Fibroblast of villous mesenchyme (primary cell): ENCODE measurements around the gene PLCD4. TPM values are rescaled to one million over a fixed set of nuclear protein-coding genes. Genes with fewer than 3 reads are reported as not detected.

Experiments
- DNase-seq: peaks from one replicate; pipeline ENCODE4 v3.0.0-alpha.2; 2010; ENCODE audit warnings: low read depth
- H3K4me3 ChIP-seq: 2 replicates; pipeline ENCODE4 v1.5.1; 2011; ENCODE audit warnings: low read depth, mild to moderate bottlenecking, low read length
- CTCF ChIP-seq: IDR thresholded peaks from 2 replicates; pipeline ENCODE4 v1.5.1; 2012; ENCODE audit warnings: low read depth, mild to moderate bottlenecking, low read length; ENCODE audit not compliant: insufficient read depth
- total RNA-seq: library from RNA; depleted of rRNA; stranded (reverse); fragments of >200 nt; gene quantifications from 2 replicates; pipeline ENCODE4 v1.2.3, GENCODE V29; 2012

Gene PLCD4
- total RNA-seq, 1 donor: 2.2 TPM

GRCh38 chr2:218631837-218632236 is 24.1 kb downstream of the PLCD4 start:
- no peak for DNase-seq
- no peak overlapping the region for H3K4me3 ChIP-seq
- no peak for TF ChIP-seq CTCF

GRCh38 chr2:218635719-218636118 is 28.0 kb downstream of the PLCD4 start:
- no peak for TF ChIP-seq CTCF
- no peak overlapping the region for H3K4me3 ChIP-seq
- no peak for DNase-seq

- no peak for TF ChIP-seq CTCF
- H3K4me3 ChIP-seq: no peak overlapping the region
- no peak for DNase-seq
These were observed 30.7 kb downstream of the PLCD4 start for GRCh38 chr2:218638372-218638771.

DNA sequence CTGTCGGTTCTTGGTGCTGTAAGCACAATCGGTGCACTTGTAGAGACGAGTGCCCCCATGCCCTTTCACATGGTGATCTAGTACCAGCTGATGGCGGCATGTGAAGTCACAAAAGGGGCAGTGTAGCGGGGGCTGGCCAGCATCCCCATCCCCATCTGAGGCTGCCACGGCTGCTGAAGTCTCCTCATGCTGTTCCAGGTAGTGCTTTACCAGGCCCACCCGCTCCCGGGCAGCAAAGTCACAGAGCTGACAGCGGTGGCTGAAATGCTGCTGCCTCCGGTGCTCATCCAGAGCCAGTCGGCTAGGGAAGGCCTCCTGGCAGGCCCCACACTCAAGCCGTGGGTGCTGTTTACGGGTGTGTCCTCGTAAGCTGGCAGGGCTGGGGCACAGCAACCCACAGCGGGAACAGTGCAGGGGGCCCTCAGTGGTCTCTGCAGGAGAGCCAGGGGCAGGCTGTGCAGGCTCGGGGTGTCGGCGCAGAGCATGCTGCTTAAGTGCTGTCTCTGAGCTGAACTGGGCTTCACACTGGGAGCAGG is 34.5 kb downstream of the PLCD4 start:
- TF ChIP-seq CTCF: no peak
- H3K4me3 ChIP-seq: no peak overlapping the region
- no peak for DNase-seq

DNA sequence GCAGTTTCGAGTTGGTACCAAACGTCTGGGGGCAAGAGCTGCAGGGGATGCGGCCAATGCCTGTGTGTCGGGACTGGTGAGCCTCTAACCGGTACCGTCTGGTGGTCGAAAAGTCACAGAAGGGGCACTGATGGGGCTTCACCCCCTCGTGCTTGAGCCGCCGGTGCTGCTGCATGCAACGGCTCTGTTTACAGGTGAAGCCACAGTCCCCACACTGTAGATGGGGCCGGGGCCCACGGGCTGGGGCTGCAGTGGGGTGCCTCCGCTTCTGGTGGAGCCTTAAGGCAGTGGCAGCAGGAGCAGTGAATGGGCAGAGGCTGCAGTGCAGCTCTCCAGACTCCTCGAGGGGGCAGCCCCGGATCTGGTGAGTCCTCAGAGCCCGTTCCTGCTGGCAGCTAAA is 35.1 kb downstream of the PLCD4 start:
- TF ChIP-seq CTCF: no peak
- no peak for DNase-seq
- no peak overlapping the region for H3K4me3 ChIP-seq

DNA sequence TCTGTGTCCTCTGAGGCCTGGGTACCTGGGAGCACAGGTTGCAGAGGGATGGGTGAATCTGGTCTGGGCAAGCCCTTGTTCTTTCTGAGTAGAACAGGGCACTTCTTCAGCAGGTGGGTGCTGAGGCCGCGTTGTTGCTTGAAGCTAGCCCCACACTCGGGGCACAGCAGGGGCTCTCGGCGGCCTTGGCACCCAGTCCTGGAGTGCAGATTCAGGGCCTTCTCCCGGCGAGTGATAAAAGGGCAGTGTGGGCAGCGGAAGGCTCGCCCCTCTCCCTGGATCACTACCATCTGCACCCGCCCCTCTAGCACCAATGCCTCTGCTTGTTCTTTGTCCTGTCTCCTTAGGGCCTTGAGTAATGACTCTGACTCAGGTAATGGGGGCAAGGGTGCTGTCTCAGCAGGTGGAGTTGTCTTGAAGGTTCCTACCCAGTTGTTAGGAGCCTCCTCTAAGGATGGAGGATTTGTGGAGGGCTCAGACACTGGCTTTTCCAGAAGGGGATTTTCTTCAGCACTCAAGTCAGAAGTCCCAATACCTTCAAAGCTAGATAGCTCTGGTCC is 36.1 kb downstream of the PLCD4 start:
- no peak overlapping the region for H3K4me3 ChIP-seq
- TF ChIP-seq CTCF: no peak
- no peak for DNase-seq

- no peak for DNase-seq
- TF ChIP-seq CTCF: no peak
- no peak overlapping the region for H3K4me3 ChIP-seq
These were observed 37.0 kb downstream of the PLCD4 start for GRCh38 chr2:218644721-218645120.
